HCT116 (cell line): ENCODE data around the gene GPR139. TPM values are rescaled to one million over a fixed set of nuclear protein-coding genes. Genes with fewer than 3 reads are reported as not detected.

Experiments
- ATAC-seq: fragments of 200-7000 bp; cut with Tn5 transposase; 2 replicates; pipeline ENCODE4 v1.9.1; 2020; ENCODE audit warnings: mild to moderate bottlenecking, moderate library complexity
- BruUV-seq: library from RNA; stranded (reverse); fragments of 400-500 nt; replicated peaks from 2 replicates; lab custom pipeline; 2021; lab: Mats Ljungman, UMichigan
- CTCF ChIA-PET: fragments of 300-600 bp; sonication (Branson Sonifier 250); formaldehyde crosslinking; loops from one replicate; lab custom pipeline; 2021; ENCODE audit warnings: antibody characterized with exemption; lab: Charles Lee
- POLR2A ChIA-PET: fragments of 300-600, 350-600 bp; sonication (Branson Sonifier 250); formaldehyde crosslinking; loops from one replicate; lab custom pipeline; 2021; ENCODE audit warnings: antibody characterized with exemption; lab: Charles Lee
- RAD21 ChIA-PET, 2 experiments: fragments of 300-600 bp; sonication (Branson Sonifier 250); formaldehyde crosslinking; loops; one replicate each; lab custom pipeline; 2023; ENCODE audit warnings: low total read pairs in 2 of 2; ENCODE audit not compliant: uncharacterized antibody in 2 of 2, unreplicated experiment in 2 of 2, low non-redundant PET in 1 of 2; lab: Charles Lee
- DNase-seq: peaks from one replicate; pipeline ENCODE4 v3.0.0-alpha.2; 2010; ENCODE audit warnings: low read depth, low spot score
- H2AFZ ChIP-seq: fragments of 200-600 bp; shearing (Covaris generic), sonication (generic); 2 replicates; pipeline ENCODE4 v1.6.1; 2017; ENCODE audit warnings: low read depth, mixed run types, mixed read lengths, antibody characterized with exemption, low read length; ENCODE audit not compliant: poor library complexity, severe bottlenecking
- H3K27ac ChIP-seq: 2 replicates; pipeline ENCODE4 v1.5.1; 2012; ENCODE audit warnings: low read depth, low read length
- H3K27me3 ChIP-seq: fragments of 200-600 bp; sonication (generic); 2 replicates; pipeline ENCODE4 v1.6.1; 2016; ENCODE audit warnings: mixed run types, low read length, mixed read lengths; ENCODE audit not compliant: insufficient read depth
- H3K36me3 ChIP-seq, 2 experiments: fragments of 200-500 bp in 1 of 2; fragments of 200-600 bp in 1 of 2; sonication (Bioruptor generic) in 1 of 2; sonication (generic) in 1 of 2; 2 replicates each; pipeline versions ENCODE4 v1.5.1 to v1.6.1; 2014 to 2016; ENCODE audit warnings: low read length in 2 of 2, inconsistent platforms in 1 of 2, mixed read lengths in 1 of 2, mixed run types in 1 of 2; ENCODE audit not compliant: insufficient read depth in 2 of 2, control insufficient read depth in 1 of 2
- H3K4me1 ChIP-seq, 2 experiments: fragments of 200-600 bp in 1 of 2; sonication (generic) in 1 of 2; 2 replicates each; pipeline versions ENCODE4 v1.5.1 to v1.6.1; 2012 to 2017; ENCODE audit warnings: low read length in 2 of 2, inconsistent platforms in 1 of 2, mild to moderate bottlenecking in 1 of 2, mixed read lengths in 1 of 2, mixed run types in 1 of 2, moderate library complexity in 1 of 2; ENCODE audit not compliant: insufficient read depth in 2 of 2, control insufficient read depth in 1 of 2
- H3K4me2 ChIP-seq: fragments of 200-600 bp; sonication (generic); 2 replicates; pipeline ENCODE4 v1.6.1; 2017; ENCODE audit warnings: mixed run types, low read length, mixed read lengths
- H3K4me3 ChIP-seq, 2 experiments: fragments of 200-600 bp in 1 of 2; sonication (generic) in 1 of 2; replicated peaks in 1 of 2; 2 replicates each; pipeline ENCODE4 v1.5.1; 2011 to 2016; ENCODE audit warnings: low read length in 2 of 2, control low read depth in 1 of 2, low read depth in 1 of 2, mild to moderate bottlenecking in 1 of 2, mixed read lengths in 1 of 2, mixed run types in 1 of 2
- H3K79me2 ChIP-seq: fragments of 200-600 bp; sonication (generic); 2 replicates; pipeline ENCODE4 v1.6.1; 2017; ENCODE audit warnings: mild to moderate bottlenecking, mixed run types, low read length, moderate library complexity, mixed read lengths; ENCODE audit not compliant: insufficient read depth
- H3K9ac ChIP-seq: fragments of 200-600 bp; sonication (generic); 2 replicates; pipeline ENCODE4 v1.6.1; 2016; ENCODE audit warnings: low read length, mixed read lengths
- H3K9me2 ChIP-seq: fragments of 200-600 bp; sonication (generic), shearing (Covaris generic); 2 replicates; pipeline ENCODE4 v1.6.1; 2017; ENCODE audit warnings: mixed run types, mild to moderate bottlenecking, moderate library complexity; ENCODE audit not compliant: insufficient read depth
- H3K9me3 ChIP-seq, 2 experiments: fragments of 200-500 bp in 1 of 2; fragments of 200-600 bp in 1 of 2; sonication (Bioruptor generic) in 1 of 2; sonication (generic) in 1 of 2; 2 replicates each; pipeline ENCODE4 v1.6.1; 2014 to 2017; ENCODE audit warnings: low read length in 2 of 2, mixed read lengths in 2 of 2, inconsistent platforms in 1 of 2, low read depth in 1 of 2, mild to moderate bottlenecking in 1 of 2, mixed run types in 1 of 2, moderate library complexity in 1 of 2; ENCODE audit not compliant: control insufficient read depth in 1 of 2, insufficient read depth in 1 of 2
- H4K20me1 ChIP-seq: fragments of 200-600 bp; sonication (generic), shearing (Covaris generic); 2 replicates; pipeline ENCODE4 v1.6.1; 2017; ENCODE audit warnings: mixed run types, mild to moderate bottlenecking, moderate library complexity; ENCODE audit not compliant: insufficient read depth
- CBX3 ChIP-seq: IDR thresholded peaks from 2 replicates; pipeline ENCODE4 v1.6.1; 2012; ENCODE audit warnings: low read depth
- CEBPB ChIP-seq: IDR thresholded peaks from 2 replicates; pipeline ENCODE4 v1.6.1; 2012; ENCODE audit warnings: low read depth
- ELF1 ChIP-seq: IDR thresholded peaks from 2 replicates; pipeline ENCODE4 v1.6.1; 2012; ENCODE audit warnings: low read depth, borderline replicate concordance
- EZH2phosphoT487 ChIP-seq: fragments of 200-600 bp; IDR thresholded peaks from 2 replicates; pipeline ENCODE4 v1.6.1; 2018; ENCODE audit warnings: antibody characterized with exemption, borderline replicate concordance
- FOSL1 ChIP-seq: IDR thresholded peaks from 2 replicates; pipeline ENCODE4 v1.6.1; 2012; ENCODE audit warnings: low read depth
- POLR2A ChIP-seq: IDR thresholded peaks from 2 replicates; pipeline ENCODE4 v1.7.0; 2011; ENCODE audit warnings: borderline replicate concordance; ENCODE audit not compliant: insufficient read depth, insufficient read length; ENCODE audit errors: extremely low read depth
- POLR2AphosphoS5 ChIP-seq: IDR thresholded peaks from 2 replicates; pipeline ENCODE4 v1.6.1; 2011; ENCODE audit warnings: mild to moderate bottlenecking, low read depth, low read length, moderate library complexity
- RAD21 ChIP-seq: IDR thresholded peaks from 2 replicates; pipeline ENCODE4 v1.6.1; 2012; ENCODE audit warnings: low read depth, mild to moderate bottlenecking
- SP1 ChIP-seq: IDR thresholded peaks from 2 replicates; pipeline ENCODE4 v1.6.1; 2012; ENCODE audit warnings: low read depth
- SRF ChIP-seq: IDR thresholded peaks from 2 replicates; pipeline ENCODE4 v1.6.1; 2012; ENCODE audit warnings: low read depth
- TCF7L2 ChIP-seq: IDR thresholded peaks from 2 replicates; pipeline ENCODE4 v1.7.0; 2011; ENCODE audit warnings: borderline replicate concordance, inconsistent platforms; ENCODE audit not compliant: insufficient read depth, insufficient read length; ENCODE audit errors: extremely low read depth
- YY1 ChIP-seq: IDR thresholded peaks from 2 replicates; pipeline ENCODE4 v1.6.1; 2011; ENCODE audit warnings: low read length, low read depth, moderate library complexity, mild to moderate bottlenecking; ENCODE audit not compliant: insufficient replicate concordance; ENCODE audit errors: extremely low read depth
- ZFX ChIP-seq: fragments of 450-650 bp; IDR thresholded peaks from 2 replicates; pipeline ENCODE4 v1.6.1; 2017
- intact Hi-C: fragments of 100-400 bp; cut with micrococcal nuclease; formaldehyde crosslinking; loops from 2 replicates; pipeline ENCODE4 v1.10.0; 2022
- total RNA-seq: library from RNA; stranded (reverse); gene quantifications from one replicate; pipeline ENCODE4 v1.2.1, GENCODE V29; 2021; ENCODE audit not compliant: unreplicated experiment
- TF ChIP-seq, protein P1 (sequence below): IDR thresholded peaks from 2 replicates; pipeline ENCODE4 v1.6.1; 2012
- TF ChIP-seq, protein P2 (sequence below), 3 experiments: fragments of 200-600 bp in 1 of 3; sonication (generic) in 1 of 3; IDR thresholded peaks in 2 of 3; conservative IDR thresholded peaks in 1 of 3; 2 replicates each; pipeline ENCODE4 v1.5.1; 2012 to 2017; ENCODE audit warnings: low read depth in 2 of 3, low read length in 2 of 3, antibody characterized with exemption in 1 of 3, borderline replicate concordance in 1 of 3, control low read depth in 1 of 3, mild to moderate bottlenecking in 1 of 3, mixed read lengths in 1 of 3, mixed run types in 1 of 3, moderate library complexity in 1 of 3; ENCODE audit not compliant: insufficient read depth in 1 of 3
- TF ChIP-seq, protein P3 (sequence below): IDR thresholded peaks from 2 replicates; pipeline ENCODE4 v1.6.1; 2012

GPR139 gene
- total RNA-seq, 1 experiment from 2014 or later = not detected

DNA sequence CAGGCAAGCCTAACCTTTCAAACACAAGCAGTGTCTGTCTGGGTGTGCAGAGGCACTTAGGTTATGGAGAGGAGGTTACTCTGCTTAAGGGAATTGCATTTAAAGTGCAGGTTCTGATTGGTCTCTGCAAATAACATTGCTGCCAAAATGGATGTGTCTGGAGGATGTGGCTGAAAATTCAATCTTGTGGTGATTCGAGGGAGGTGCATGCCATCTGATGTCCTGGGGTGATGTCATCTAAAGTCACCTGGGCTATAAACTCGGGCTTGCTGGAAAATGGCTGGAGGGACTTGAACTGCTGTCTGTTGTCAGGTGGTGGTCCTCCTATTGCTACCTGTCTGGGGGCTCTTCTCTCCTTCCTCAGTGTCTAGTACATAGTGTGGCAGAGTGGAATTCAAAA is 28.3 kb upstream of the GPR139 start:
- POLR2A ChIA-PET = no interaction called here

More for the DNA sequence above, 28.3 kb upstream of the GPR139 start:
- Histone ChIP-seq H3K4me2 (no peak overlapping the region), H3K9me2 (no peaks in the 10 kb centered on the region), H3K4me1 (no peaks in the 10 kb centered on the region), H4K20me1 (no peaks in the 10 kb centered on the region), H3K9me3 (no peaks in the 10 kb centered on the region), H3K4me3 (no peak overlapping the region), H3K36me3 (no peaks in the 10 kb centered on the region), H2AFZ (no peak overlapping the region), H3K27ac (no peak overlapping the region), H3K9ac (no peak overlapping the region), H3K27me3 (peaks cover 52% of the 10 kb centered on the region), H3K79me2 (no peaks in the 10 kb centered on the region)
- DNase-seq = no peak
- ChIA-PET RAD21 (no interaction called here), CTCF (no interaction called here)
- no peak for ATAC-seq
- no TSS peak for BruUV-seq
- TF ChIP-seq SRF = no peak
- TF ChIP-seq SP1 = no peak
- TF ChIP-seq FOSL1 = no peak
- TF ChIP-seq ZFX = no peak
- TF ChIP-seq ELF1 = no peak
- no peak for TF ChIP-seq POLR2A
- no peak for TF ChIP-seq TCF7L2
- TF ChIP-seq RAD21 = no peak
- TF ChIP-seq, protein P1, sequence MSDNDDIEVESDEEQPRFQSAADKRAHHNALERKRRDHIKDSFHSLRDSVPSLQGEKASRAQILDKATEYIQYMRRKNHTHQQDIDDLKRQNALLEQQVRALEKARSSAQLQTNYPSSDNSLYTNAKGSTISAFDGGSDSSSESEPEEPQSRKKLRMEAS = no peak
- TF ChIP-seq CEBPB = no peak
- TF ChIP-seq, protein P2, sequence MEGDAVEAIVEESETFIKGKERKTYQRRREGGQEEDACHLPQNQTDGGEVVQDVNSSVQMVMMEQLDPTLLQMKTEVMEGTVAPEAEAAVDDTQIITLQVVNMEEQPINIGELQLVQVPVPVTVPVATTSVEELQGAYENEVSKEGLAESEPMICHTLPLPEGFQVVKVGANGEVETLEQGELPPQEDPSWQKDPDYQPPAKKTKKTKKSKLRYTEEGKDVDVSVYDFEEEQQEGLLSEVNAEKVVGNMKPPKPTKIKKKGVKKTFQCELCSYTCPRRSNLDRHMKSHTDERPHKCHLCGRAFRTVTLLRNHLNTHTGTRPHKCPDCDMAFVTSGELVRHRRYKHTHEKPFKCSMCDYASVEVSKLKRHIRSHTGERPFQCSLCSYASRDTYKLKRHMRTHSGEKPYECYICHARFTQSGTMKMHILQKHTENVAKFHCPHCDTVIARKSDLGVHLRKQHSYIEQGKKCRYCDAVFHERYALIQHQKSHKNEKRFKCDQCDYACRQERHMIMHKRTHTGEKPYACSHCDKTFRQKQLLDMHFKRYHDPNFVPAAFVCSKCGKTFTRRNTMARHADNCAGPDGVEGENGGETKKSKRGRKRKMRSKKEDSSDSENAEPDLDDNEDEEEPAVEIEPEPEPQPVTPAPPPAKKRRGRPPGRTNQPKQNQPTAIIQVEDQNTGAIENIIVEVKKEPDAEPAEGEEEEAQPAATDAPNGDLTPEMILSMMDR (IDR thresholded peaks at IDR 0.05 in 2 of 3, conservative IDR thresholded peaks at IDR 0.05 in 1 of 3; ENCODE audit: borderline replicate concordance in 1 of 3, insufficient read depth in 1 of 3, low read depth in 2 of 3, low read length in 2 of 3) = no peak
- no peak for TF ChIP-seq EZH2phosphoT487
- TF ChIP-seq, protein P3, sequence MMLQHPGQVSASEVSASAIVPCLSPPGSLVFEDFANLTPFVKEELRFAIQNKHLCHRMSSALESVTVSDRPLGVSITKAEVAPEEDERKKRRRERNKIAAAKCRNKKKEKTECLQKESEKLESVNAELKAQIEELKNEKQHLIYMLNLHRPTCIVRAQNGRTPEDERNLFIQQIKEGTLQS = no peak
- no peak for TF ChIP-seq YY1
- no peak for TF ChIP-seq CBX3
- TF ChIP-seq POLR2AphosphoS5 = no peak
- intact Hi-C loops = no loop called here
